WTC11 (cell line): ENCODE data around the gene COX17. TPM values are rescaled to one million over a fixed set of nuclear protein-coding genes. Genes with fewer than 3 reads are reported as not detected.

ENCODE experiments used
- ATAC-seq: fragments of 200-7000 bp; cut with Tn5 transposase; 2 replicates; pipeline ENCODE4 v1.10.0; 2021; ENCODE audit warnings: mild to moderate bottlenecking, moderate library complexity
- CTCF ChIA-PET: fragments of 300-600 bp; sonication (Branson Sonifier 250); formaldehyde crosslinking; loops from one replicate; lab custom pipeline; 2021; ENCODE audit warnings: antibody characterized with exemption; lab: Charles Lee
- POLR2A ChIA-PET: fragments of 350-600 bp; sonication (Branson Sonifier 250); formaldehyde crosslinking; loops from one replicate; lab custom pipeline; 2021; ENCODE audit warnings: antibody characterized with exemption; lab: Charles Lee
- DNase-seq: peaks from one replicate; pipeline ENCODE4 v3.0.0; 2021; ENCODE audit warnings: low spot score
- H3K27ac Mint-ChIP-seq: 2 replicates; pipeline ENCODE4 v1.8.0; 2021; ENCODE audit warnings: mixed read lengths
- H3K27me3 Mint-ChIP-seq: 2 replicates; pipeline ENCODE4 v1.8.0; 2021; ENCODE audit warnings: low read depth, mild to moderate bottlenecking, moderate library complexity, mixed read lengths
- H3K36me3 Mint-ChIP-seq: 2 replicates; pipeline ENCODE4 v1.8.0; 2021; ENCODE audit warnings: mixed read lengths
- H3K4me1 Mint-ChIP-seq: 2 replicates; pipeline ENCODE4 v1.8.0; 2022; ENCODE audit warnings: mixed read lengths
- H3K4me3 Mint-ChIP-seq: 2 replicates; pipeline ENCODE4 v1.8.0; 2021; ENCODE audit warnings: mild to moderate bottlenecking, moderate library complexity, mixed read lengths
- H3K9me3 Mint-ChIP-seq: 2 replicates; pipeline ENCODE4 v1.8.0; 2021; ENCODE audit warnings: mixed read lengths
- MYBL2 ChIP-seq: sonication (generic); formaldehyde crosslinking; IDR thresholded peaks from 2 replicates; pipeline ENCODE4 v1.8.1; 2023; ENCODE audit warnings: mild to moderate bottlenecking, moderate library complexity, missing genetic modification reagents
- PREB ChIP-seq: sonication (generic); formaldehyde crosslinking; IDR thresholded peaks from 2 replicates; pipeline ENCODE4 v1.8.1; 2022; ENCODE audit warnings: mild to moderate bottlenecking, missing genetic modification reagents, moderate library complexity, borderline replicate concordance
- RORB ChIP-seq: fragments of 250-450 bp; sonication (Bioruptor Pico); IDR thresholded peaks from 2 replicates; pipeline ENCODE4 v1.9.0; 2021; ENCODE audit warnings: mild to moderate bottlenecking
- SMAD3 ChIP-seq: sonication (generic); formaldehyde crosslinking; IDR thresholded peaks from 2 replicates; pipeline ENCODE4 v1.8.0; 2022; ENCODE audit warnings: missing genetic modification reagents, mild to moderate bottlenecking, borderline replicate concordance
- ZNF121 ChIP-seq: sonication (generic); formaldehyde crosslinking; IDR thresholded peaks from 2 replicates; pipeline ENCODE4 v1.8.0; 2023; ENCODE audit warnings: missing genetic modification reagents
- ZNF263 ChIP-seq: sonication (generic); formaldehyde crosslinking; IDR thresholded peaks from 2 replicates; pipeline ENCODE4 v1.8.1; 2022; ENCODE audit warnings: low read depth, mild to moderate bottlenecking, moderate library complexity, missing genetic modification reagents
- ZNF423 ChIP-seq: fragments of 250-450 bp; sonication (Bioruptor Pico); IDR thresholded peaks from 2 replicates; pipeline ENCODE4 v2.1.2; 2022; ENCODE audit warnings: mild to moderate bottlenecking, moderate library complexity
- ZNF512 ChIP-seq: sonication (generic); formaldehyde crosslinking; IDR thresholded peaks from 2 replicates; pipeline ENCODE4 v1.8.1; 2022; ENCODE audit warnings: missing genetic modification reagents, borderline replicate concordance
- total RNA-seq: library from RNA; stranded (reverse); gene quantifications from 3 replicates; pipeline ENCODE4 v1.2.3, GENCODE V29; 2021
- TF ChIP-seq, protein P1 (sequence below): sonication (generic); formaldehyde crosslinking; IDR thresholded peaks from 2 replicates; pipeline ENCODE4 v1.8.0; 2022; ENCODE audit warnings: mild to moderate bottlenecking, missing genetic modification reagents
- TF ChIP-seq, protein P2 (sequence below): sonication (generic); formaldehyde crosslinking; IDR thresholded peaks from 2 replicates; pipeline ENCODE4 v1.8.1; 2023; ENCODE audit warnings: mild to moderate bottlenecking, moderate library complexity, missing genetic modification reagents
- TF ChIP-seq, protein P3 (sequence below): fragments of 250-450 bp; sonication (Bioruptor Pico); conservative IDR thresholded peaks from 2 replicates; pipeline ENCODE4 v1.9.0; 2021; ENCODE audit warnings: mild to moderate bottlenecking

Gene COX17
- total RNA-seq, 1 experiment from 2014 or later: 56.0 TPM

GRCh38 chr3:119639494-119640350 is 37.5 kb downstream of the COX17 start:
- no peak for TF ChIP-seq ZNF423 (CRISPR knock-in tag)
- TF ChIP-seq SMAD3: no peak
- TF ChIP-seq, protein P1, sequence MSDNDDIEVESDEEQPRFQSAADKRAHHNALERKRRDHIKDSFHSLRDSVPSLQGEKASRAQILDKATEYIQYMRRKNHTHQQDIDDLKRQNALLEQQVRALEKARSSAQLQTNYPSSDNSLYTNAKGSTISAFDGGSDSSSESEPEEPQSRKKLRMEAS: no peak
- TF ChIP-seq ZNF121 (CRISPR knock-in tag): no peak
- TF ChIP-seq ZNF512 (CRISPR knock-in tag): no peak
- no peak for TF ChIP-seq MYBL2
- no peak for TF ChIP-seq PREB (CRISPR knock-in tag)
- H3K27ac Mint-ChIP-seq: no peak overlapping the region
- H3K27me3 Mint-ChIP-seq: no peaks in the 10 kb centered on the region
- H3K4me3 Mint-ChIP-seq: no peak overlapping the region
- no peaks in the 10 kb centered on the region for H3K36me3 Mint-ChIP-seq
- DNase-seq (no peak), ATAC-seq (no peak)
- 0 out of 2 replicates have a peak, but pooled peaks cover 3% of the 10 kb centered on the region for H3K9me3 Mint-ChIP-seq
- ChIA-PET POLR2A (no interaction called here), CTCF (no interaction called here)
- no peaks in the 10 kb centered on the region for H3K4me1 Mint-ChIP-seq

DNA sequence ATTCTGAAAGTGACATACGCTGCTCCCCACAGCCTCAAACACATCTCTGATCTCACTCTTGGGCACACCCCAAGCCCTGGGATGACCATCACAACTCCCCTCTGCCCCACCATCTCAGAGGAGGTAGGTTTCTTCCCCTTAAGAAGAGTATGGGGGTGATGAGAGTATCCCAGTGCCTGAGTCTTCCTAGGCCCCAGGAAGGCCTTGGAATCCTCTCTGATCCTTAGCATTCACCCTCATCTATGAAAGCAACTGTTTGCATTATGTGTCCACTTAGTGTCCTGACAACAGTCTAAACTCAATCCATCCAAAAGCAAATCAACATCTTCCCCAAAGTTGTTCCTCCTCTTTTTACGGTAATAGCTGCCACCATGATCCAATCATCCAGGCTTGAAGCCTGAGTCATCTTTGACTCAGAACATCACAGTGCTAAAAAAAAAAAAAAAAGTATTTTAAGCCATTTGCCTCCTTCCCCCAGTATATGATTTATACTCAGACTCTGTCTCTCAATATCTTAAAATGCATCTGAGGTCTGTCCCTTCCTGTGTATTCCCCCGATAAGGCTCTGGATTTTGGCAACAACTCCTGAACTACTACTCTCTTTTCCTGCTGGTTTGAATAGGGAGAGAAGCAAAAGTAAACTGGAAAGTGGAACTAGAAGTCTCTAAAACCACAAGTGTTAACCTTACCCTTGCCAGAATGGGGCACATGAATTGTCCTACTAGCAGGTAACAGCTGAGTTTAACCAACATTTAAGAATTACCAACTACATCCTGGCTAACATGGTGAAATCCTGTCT is 39.3 kb downstream of the COX17 start:
- CTCF ChIA-PET: interaction anchor here (0.6 kb wide), 1 partner anchor 22 kb away, joined by 3 read pairs; no protein-coding TSS in a partner anchor
- no peaks in the 10 kb centered on the region for H3K4me1 Mint-ChIP-seq
- H3K27me3 Mint-ChIP-seq: no peaks in the 10 kb centered on the region
- TF ChIP-seq, protein P2, sequence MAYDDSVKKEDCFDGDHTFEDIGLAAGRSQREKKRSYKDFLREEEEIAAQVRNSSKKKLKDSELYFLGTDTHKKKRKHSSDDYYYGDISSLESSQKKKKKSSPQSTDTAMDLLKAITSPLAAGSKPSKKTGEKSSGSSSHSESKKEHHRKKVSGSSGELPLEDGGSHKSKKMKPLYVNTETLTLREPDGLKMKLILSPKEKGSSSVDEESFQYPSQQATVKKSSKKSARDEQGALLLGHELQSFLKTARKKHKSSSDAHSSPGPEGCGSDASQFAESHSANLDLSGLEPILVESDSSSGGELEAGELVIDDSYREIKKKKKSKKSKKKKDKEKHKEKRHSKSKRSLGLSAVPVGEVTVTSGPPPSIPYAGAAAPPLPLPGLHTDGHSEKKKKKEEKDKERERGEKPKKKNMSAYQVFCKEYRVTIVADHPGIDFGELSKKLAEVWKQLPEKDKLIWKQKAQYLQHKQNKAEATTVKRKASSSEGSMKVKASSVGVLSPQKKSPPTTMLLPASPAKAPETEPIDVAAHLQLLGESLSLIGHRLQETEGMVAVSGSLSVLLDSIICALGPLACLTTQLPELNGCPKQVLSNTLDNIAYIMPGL: no peak
- H3K36me3 Mint-ChIP-seq: no peaks in the 10 kb centered on the region
- no peak overlapping the region for H3K4me3 Mint-ChIP-seq
- DNase-seq: no peak
- no peak overlapping the region for H3K27ac Mint-ChIP-seq
- POLR2A ChIA-PET: no interaction called here
- no peak for ATAC-seq
- H3K9me3 Mint-ChIP-seq: 0 out of 2 replicates have a peak, but pooled peaks cover 3% of the 10 kb centered on the region

DNA sequence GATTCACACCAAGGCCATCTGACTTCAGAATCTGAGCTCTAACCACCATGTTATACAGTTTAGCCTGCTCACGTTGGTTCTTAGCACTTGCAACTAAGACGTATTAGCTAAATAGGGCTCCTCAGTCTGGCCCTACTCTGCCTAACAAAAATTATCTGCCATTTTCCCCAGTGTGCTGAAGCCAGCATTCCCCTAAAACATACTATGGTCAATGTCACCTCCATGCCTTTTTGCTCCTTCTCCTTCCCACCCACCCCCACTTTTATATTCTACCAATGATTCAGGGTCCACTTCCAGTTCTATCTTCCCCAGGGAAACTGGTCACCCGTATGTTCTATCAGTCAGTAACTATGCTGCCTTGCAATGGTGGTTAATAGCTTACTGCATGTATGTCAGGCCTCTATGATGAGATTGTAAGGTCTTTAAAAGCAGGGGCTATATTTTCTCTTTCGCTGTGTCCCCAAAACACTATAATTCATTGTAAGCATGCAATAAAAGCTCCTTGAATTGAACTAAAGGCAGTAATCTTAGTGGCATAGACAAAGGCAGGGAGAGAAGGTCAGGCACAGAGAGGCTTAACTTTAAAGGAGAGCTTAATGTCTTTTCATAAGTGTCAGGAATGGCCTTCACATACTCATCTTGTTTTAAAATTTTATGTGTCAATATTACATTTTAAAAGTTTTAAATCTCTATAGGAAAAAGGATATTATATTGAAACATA is 40.2 kb downstream of the COX17 start:
- CTCF ChIA-PET: interaction anchor here (0.6 to 2.0 kb wide), 4 partner anchors 10 to 77 kb away, joined by 3 to 5 read pairs (median 3); no protein-coding TSS in a partner anchor
- H3K27me3 Mint-ChIP-seq: no peaks in the 10 kb centered on the region
- H3K9me3 Mint-ChIP-seq: 0 out of 2 replicates have a peak, but pooled peaks cover 3% of the 10 kb centered on the region

More for the DNA sequence above, 40.2 kb downstream of the COX17 start:
- POLR2A ChIA-PET: no interaction called here
- H3K27ac Mint-ChIP-seq: no peak overlapping the region
- no peak for TF ChIP-seq RORB (CRISPR knock-in tag)
- no peak for TF ChIP-seq ZNF263 (CRISPR knock-in tag)
- TF ChIP-seq, protein P3, sequence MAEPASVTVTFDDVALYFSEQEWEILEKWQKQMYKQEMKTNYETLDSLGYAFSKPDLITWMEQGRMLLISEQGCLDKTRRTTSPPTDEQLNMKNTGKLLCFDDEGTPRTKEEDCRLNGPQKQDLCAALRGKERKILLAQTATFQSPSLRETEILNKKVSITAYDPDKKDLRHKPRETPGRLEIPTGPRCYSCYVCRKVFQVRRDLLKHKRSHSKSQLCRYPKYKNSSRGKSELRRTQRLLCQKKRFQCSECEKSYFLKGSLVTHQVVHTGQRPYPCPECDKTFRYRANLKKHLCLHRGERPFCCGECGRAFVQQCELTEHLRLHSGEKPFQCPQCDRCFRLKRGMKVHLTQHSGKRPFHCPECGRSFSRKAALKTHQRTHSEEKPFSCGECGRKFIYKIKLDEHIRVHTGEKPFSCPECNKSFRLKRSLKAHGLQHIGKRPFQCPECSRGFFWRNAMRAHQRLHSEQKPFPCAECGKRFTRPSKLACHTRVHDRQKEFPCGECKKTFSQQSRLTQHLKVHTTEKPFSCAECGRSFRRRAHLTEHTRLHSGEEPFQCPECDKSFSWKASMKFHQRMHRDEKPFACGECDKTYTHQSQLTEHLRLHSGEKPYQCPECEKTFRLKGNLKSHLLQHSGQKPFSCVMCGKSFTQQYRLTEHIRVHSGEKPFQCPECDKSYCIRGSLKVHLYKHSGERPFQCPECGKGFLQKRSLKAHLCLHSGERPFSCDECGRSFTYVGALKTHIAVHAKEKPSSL (CRISPR knock-in tag): no peak
- ATAC-seq (no peak), DNase-seq (no peak)
- no peaks in the 10 kb centered on the region for H3K4me1 Mint-ChIP-seq
- H3K36me3 Mint-ChIP-seq: no peaks in the 10 kb centered on the region
- H3K4me3 Mint-ChIP-seq: no peak overlapping the region
